SK-N-SH (cell line): ENCODE results near the gene GTF3A. TPM values are rescaled to one million over a fixed set of nuclear protein-coding genes. Genes with fewer than 3 reads are reported as not detected.

Experiments used
- CTCF ChIA-PET: fragments of 300-600, 350-600 bp; formaldehyde crosslinking; extraction: SDS; loops from one replicate; lab custom pipeline; 2021; lab: Yijun Ruan, JAX
- POLR2A ChIA-PET: fragments of 350-600 bp; sonication (Branson Sonifier 250); formaldehyde crosslinking; extraction: SDS; loops from one replicate; lab custom pipeline; 2020; ENCODE audit warnings: antibody characterized with exemption, inconsistent platforms; lab: Yijun Ruan, JAX
- DNase-seq: peaks from one replicate; pipeline ENCODE4 v3.0.0; 2012
- H2AFZ ChIP-seq: fragments of 200-600 bp; sonication (generic); 2 replicates; pipeline ENCODE4 v1.8.1; 2016; ENCODE audit warnings: antibody characterized with exemption, mild to moderate bottlenecking, low read depth
- H3F3A ChIP-seq: fragments of 200-600 bp; sonication (generic); replicated peaks from 2 replicates; pipeline ENCODE3; 2016; ENCODE audit warnings: antibody characterized with exemption, mild to moderate bottlenecking; ENCODE audit not compliant: insufficient read depth
- H3K27ac ChIP-seq, 2 experiments: fragments of 200-500 bp in 1 of 2; fragments of 200-600 bp in 1 of 2; sonication (Bioruptor generic) in 1 of 2; sonication (generic), shearing (Covaris generic) in 1 of 2; 2 replicates each; pipeline versions ENCODE4 v1.5.1 to v1.6.1; 2014 to 2016; ENCODE audit warnings: low read depth in 2 of 2, inconsistent platforms in 1 of 2, low read length in 1 of 2, mild to moderate bottlenecking in 1 of 2, mixed read lengths in 1 of 2
- H3K27me3 ChIP-seq: fragments of 200-600 bp; sonication (generic), shearing (Covaris generic); 2 replicates; pipeline ENCODE4 v1.6.1; 2016; ENCODE audit warnings: mixed run types; ENCODE audit not compliant: insufficient read depth
- H3K36me3 ChIP-seq, 2 experiments: fragments of 200-500 bp in 1 of 2; fragments of 200-600 bp in 1 of 2; sonication (Bioruptor generic) in 1 of 2; sonication (generic) in 1 of 2; replicated peaks in 1 of 2; 2 replicates each; pipeline versions ENCODE3 to v1.5.1; 2014 to 2016; ENCODE audit warnings: low read length in 1 of 2, mild to moderate bottlenecking in 1 of 2; ENCODE audit not compliant: insufficient read depth in 2 of 2, control insufficient read depth in 1 of 2
- H3K4me1 ChIP-seq, 2 experiments: fragments of 200-500 bp in 1 of 2; fragments of 200-600 bp in 1 of 2; sonication (Bioruptor generic) in 1 of 2; sonication (generic), shearing (Covaris generic) in 1 of 2; 2 replicates each; pipeline versions ENCODE4 v1.5.1 to v1.6.1; 2014 to 2016; ENCODE audit warnings: low read depth in 1 of 2, low read length in 1 of 2, mixed run types in 1 of 2; ENCODE audit not compliant: insufficient read depth in 2 of 2, control insufficient read depth in 1 of 2
- H3K4me2 ChIP-seq: fragments of 200-600 bp; sonication (generic), shearing (Covaris generic); 2 replicates; pipeline ENCODE4 v1.6.1; 2017; ENCODE audit warnings: mixed run types
- H3K4me3 ChIP-seq, 2 experiments: fragments of 200-500 bp in 1 of 2; fragments of 200-600 bp in 1 of 2; sonication (Bioruptor generic) in 1 of 2; sonication (generic), shearing (Covaris generic) in 1 of 2; 2 replicates each; pipeline versions ENCODE4 v1.5.1 to v1.8.1; 2014 to 2016; ENCODE audit warnings: low read depth in 2 of 2, inconsistent platforms in 1 of 2, low read length in 1 of 2, mild to moderate bottlenecking in 1 of 2, mixed read lengths in 1 of 2, moderate library complexity in 1 of 2
- H3K79me2 ChIP-seq: fragments of 200-600 bp; sonication (generic); 2 replicates; pipeline ENCODE4 v1.8.1; 2017; ENCODE audit warnings: mild to moderate bottlenecking; ENCODE audit not compliant: insufficient read depth
- H3K9ac ChIP-seq: fragments of 200-600 bp; sonication (generic); 2 replicates; pipeline ENCODE4 v1.6.1; 2017; ENCODE audit warnings: mixed run types
- H3K9me2 ChIP-seq: fragments of 200-600 bp; sonication (generic); 2 replicates; pipeline ENCODE4 v1.6.1; 2017; ENCODE audit warnings: mixed run types
- H3K9me3 ChIP-seq: fragments of 200-600 bp; sonication (generic); 2 replicates; pipeline ENCODE4 v1.6.1; 2017; ENCODE audit warnings: mixed run types, mild to moderate bottlenecking, moderate library complexity
- H4K20me1 ChIP-seq: fragments of 200-600 bp; sonication (generic); 2 replicates; pipeline ENCODE4 v1.6.1; 2017; ENCODE audit warnings: mild to moderate bottlenecking, mixed run types; ENCODE audit not compliant: insufficient read depth
- CTCF ChIP-seq: fragments of 200-600 bp; sonication (generic); IDR thresholded peaks from 2 replicates; pipeline ENCODE4 v1.6.1; 2017; ENCODE audit warnings: antibody characterized with exemption, mild to moderate bottlenecking, moderate library complexity
- EP300 ChIP-seq, 2 experiments: IDR thresholded peaks; 2 replicates each; pipeline versions ENCODE4 v1.4.0 to v1.6.1; 2012; ENCODE audit warnings: borderline replicate concordance in 1 of 2, low read depth in 1 of 2, low read length in 1 of 2
- FOSL2 ChIP-seq: IDR thresholded peaks from 2 replicates; pipeline ENCODE4 v1.4.0; 2012; ENCODE audit warnings: low read depth, mild to moderate bottlenecking, moderate library complexity, borderline replicate concordance
- GABPA ChIP-seq: IDR thresholded peaks from 2 replicates; pipeline ENCODE4 v1.4.0; 2012; ENCODE audit warnings: low read depth, mild to moderate bottlenecking
- GATA2 ChIP-seq: sonication (generic); formaldehyde crosslinking; IDR thresholded peaks from 2 replicates; pipeline ENCODE4 v1.5.0; 2020; ENCODE audit warnings: mild to moderate bottlenecking, missing genetic modification reagents
- POLR2AphosphoS5 ChIP-seq: IDR thresholded peaks from 2 replicates; pipeline ENCODE4 v1.6.1; 2012; ENCODE audit warnings: low read depth, low read length
- RFX5 ChIP-seq: IDR thresholded peaks from 2 replicates; pipeline ENCODE4 v1.6.1; 2012; ENCODE audit warnings: mild to moderate bottlenecking, improper control_type of control experiment, low read length
- SIN3A ChIP-seq: IDR thresholded peaks from 2 replicates; pipeline ENCODE4 v1.6.1; 2012; ENCODE audit warnings: low read depth, mild to moderate bottlenecking, low read length, moderate library complexity, borderline replicate concordance
- USF1 ChIP-seq: IDR thresholded peaks from 2 replicates; pipeline ENCODE4 v1.4.0; 2012; ENCODE audit warnings: low read depth, borderline replicate concordance
- WGBS: methylation state at CpG from one replicate; pipeline ENCODE4 v1.1.6; 2017; ENCODE audit warnings: low lambda C conversion rate; 5-methylcytosine and 5-hydroxymethylcytosine counted together
- polyA plus RNA-seq, 3 experiments: library from polyadenylated mRNA; depleted of rRNA; stranded (reverse); fragments of >200 nt; gene quantifications; 2 replicates each; pipeline ENCODE4 v1.2.3, GENCODE V29; 2012
- TF ChIP-seq, protein P1 (sequence below): IDR thresholded peaks from 2 replicates; pipeline ENCODE4 v1.4.0; 2012; ENCODE audit warnings: low read depth
- TF ChIP-seq, protein P2 (sequence below): IDR thresholded peaks from 2 replicates; pipeline ENCODE4; 2012
- TF ChIP-seq, protein P3 (sequence below): fragments of 150-350 bp; IDR thresholded peaks from 2 replicates; pipeline ENCODE4 v1.6.1; 2016; ENCODE audit warnings: mild to moderate bottlenecking, low read depth, low read length

GTF3A gene
- polyA plus RNA-seq, 1 of the 3 experiments (the other 2 are of a cell fraction), result 75.4 TPM

DNA sequence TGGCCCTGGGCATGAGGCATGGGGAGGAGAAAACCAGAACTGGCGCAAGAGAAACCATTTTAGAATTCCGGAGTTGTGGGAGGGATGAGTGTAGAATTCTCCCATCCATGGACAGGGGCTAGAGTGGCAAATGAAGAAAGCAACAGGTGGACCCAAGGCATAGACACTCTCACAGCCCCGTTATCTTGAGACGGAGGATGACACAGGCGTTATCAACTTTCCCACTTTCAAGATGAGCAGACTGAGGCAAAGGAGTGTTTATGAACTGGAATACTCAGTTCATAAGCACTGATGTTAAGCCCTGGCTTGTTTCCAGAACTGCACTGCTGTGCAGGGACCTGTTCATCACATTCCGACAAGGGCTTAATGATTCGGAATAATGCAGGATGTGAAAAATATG lies 1.1 kb upstream of the GTF3A start:
- H3K4me3 ChIP-seq, result peak overlapping the region in 1 of 2 experiments; percentile 74; a peak in 2 of 4 replicates

More for the DNA sequence above, 1.1 kb upstream of the GTF3A start:
- ChIA-PET POLR2A (no interaction called here), CTCF (interaction anchor here (0.7 to 2.3 kb wide), 3 partner anchors 10 to 84 kb away, joined by 3 to 8 read pairs (median 3); no protein-coding TSS in a partner anchor)
- H3K4me2 ChIP-seq, result peak overlapping the region; percentile 98; the same call in 1 of the 2 replicates
- no peaks in the 10 kb centered on the region for H3K9me3 ChIP-seq
- WGBS, result 49% methylated on average over 7 of the region's 7 CpGs
- H3K4me1 ChIP-seq, result peaks cover 10 to 21% of the 10 kb centered on the region in 2 experiments
- no peak overlapping the region for H3K9ac ChIP-seq
- no peaks in the 10 kb centered on the region for H3K27me3 ChIP-seq
- DNase-seq, result no peak
- no peak overlapping the region for H3K27ac ChIP-seq
- H2AFZ ChIP-seq, result no peak overlapping the region
- H3K79me2 ChIP-seq, result peaks cover 26% of the 10 kb centered on the region
- peaks cover 3 to 8% of the 10 kb centered on the region in 2 experiments for H3K36me3 ChIP-seq
- H3K9me2 ChIP-seq, result no peaks in the 10 kb centered on the region
- H3F3A ChIP-seq, result no peaks in the 10 kb centered on the region
- peaks cover 12% of the 10 kb centered on the region; the same call in 1 of the 2 replicates for H4K20me1 ChIP-seq
- TF ChIP-seq CTCF, result no peak
- no peak for TF ChIP-seq SIN3A
- TF ChIP-seq POLR2AphosphoS5, result no peak
- TF ChIP-seq, protein P1, sequence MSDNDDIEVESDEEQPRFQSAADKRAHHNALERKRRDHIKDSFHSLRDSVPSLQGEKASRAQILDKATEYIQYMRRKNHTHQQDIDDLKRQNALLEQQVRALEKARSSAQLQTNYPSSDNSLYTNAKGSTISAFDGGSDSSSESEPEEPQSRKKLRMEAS, result no peak
- TF ChIP-seq, protein P2, sequence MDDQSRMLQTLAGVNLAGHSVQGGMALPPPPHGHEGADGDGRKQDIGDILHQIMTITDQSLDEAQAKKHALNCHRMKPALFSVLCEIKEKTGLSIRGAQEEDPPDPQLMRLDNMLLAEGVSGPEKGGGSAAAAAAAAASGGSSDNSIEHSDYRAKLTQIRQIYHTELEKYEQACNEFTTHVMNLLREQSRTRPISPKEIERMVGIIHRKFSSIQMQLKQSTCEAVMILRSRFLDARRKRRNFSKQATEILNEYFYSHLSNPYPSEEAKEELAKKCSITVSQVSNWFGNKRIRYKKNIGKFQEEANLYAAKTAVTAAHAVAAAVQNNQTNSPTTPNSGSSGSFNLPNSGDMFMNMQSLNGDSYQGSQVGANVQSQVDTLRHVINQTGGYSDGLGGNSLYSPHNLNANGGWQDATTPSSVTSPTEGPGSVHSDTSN, result no peak
- TF ChIP-seq, protein P3, sequence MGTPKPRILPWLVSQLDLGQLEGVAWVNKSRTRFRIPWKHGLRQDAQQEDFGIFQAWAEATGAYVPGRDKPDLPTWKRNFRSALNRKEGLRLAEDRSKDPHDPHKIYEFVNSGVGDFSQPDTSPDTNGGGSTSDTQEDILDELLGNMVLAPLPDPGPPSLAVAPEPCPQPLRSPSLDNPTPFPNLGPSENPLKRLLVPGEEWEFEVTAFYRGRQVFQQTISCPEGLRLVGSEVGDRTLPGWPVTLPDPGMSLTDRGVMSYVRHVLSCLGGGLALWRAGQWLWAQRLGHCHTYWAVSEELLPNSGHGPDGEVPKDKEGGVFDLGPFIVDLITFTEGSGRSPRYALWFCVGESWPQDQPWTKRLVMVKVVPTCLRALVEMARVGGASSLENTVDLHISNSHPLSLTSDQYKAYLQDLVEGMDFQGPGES, result no peak
- no peak for TF ChIP-seq USF1
- no peak for TF ChIP-seq GABPA
- no peak for TF ChIP-seq EP300 (IDR thresholded peaks at IDR 0.05; ENCODE audit: borderline replicate concordance in 1 of 2, low read depth in 1 of 2, low read length in 1 of 2)
- no peak for TF ChIP-seq GATA2 (CRISPR knock-in tag)
- no peak for TF ChIP-seq RFX5
- TF ChIP-seq FOSL2, result no peak
- TF ChIP-seq, all 33 proteins: peak for 0
